ENCODE results near the gene CNOT4.

DNA sequence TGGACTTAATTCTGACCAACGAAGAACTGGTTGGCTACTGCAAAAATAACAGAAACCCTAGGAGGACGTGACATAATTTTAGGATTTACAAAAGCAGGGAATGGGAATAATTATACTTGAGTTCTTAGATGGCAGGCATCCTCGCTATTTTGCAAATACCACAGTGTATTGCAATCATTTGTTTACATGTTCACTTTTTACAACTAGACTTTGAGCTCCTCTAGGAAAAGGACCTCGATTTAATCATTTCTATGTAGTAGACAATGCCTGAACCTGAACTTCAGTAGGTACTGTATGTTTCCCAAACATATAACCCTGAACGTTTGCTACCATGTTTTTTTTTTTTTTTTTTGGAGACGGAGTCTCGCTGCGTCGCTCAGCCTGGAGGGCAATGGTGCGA, 137.7 kb downstream of the CNOT4 start:
- no peak for TF ChIP-seq EZH2 (IDR thresholded peaks at IDR 0.05; ENCODE audit: insufficient read depth, poor library complexity, severe bottlenecking)
- no peak for TF ChIP-seq EZH2phosphoT487 (IDR thresholded peaks at IDR 0.05; ENCODE audit: insufficient read depth, low read depth)
